ENCODE results near the gene WDR33.

WDR33 gene

GRCh38 chr2:127698553-127699355 is 112.2 kb downstream of the WDR33 start:
- no peak for DNase-seq

- no peak for DNase-seq
These were observed 113.3 kb downstream of the WDR33 start for GRCh38 chr2:127697482-127698180.

- DNase-seq = peak in 33 of 58 donors; percentile 11 to 75 (median 41)
These were observed 115.2 kb downstream of the WDR33 start for GRCh38 chr2:127695491-127696472.

GRCh38 chr2:127694986-127695385 is 116.0 kb downstream of the WDR33 start:
- DNase-seq = no peak

- no peak for DNase-seq
These were observed 120.3 kb downstream of the WDR33 start for GRCh38 chr2:127690696-127691095.

- DNase-seq = no peak
These were observed 122.6 kb downstream of the WDR33 start for GRCh38 chr2:127688405-127688804.

GRCh38 chr2:127685410-127686080 is 125.4 kb downstream of the WDR33 start:
- DNase-seq = no peak

GRCh38 chr2:127683757-127684156 is 127.2 kb downstream of the WDR33 start:
- DNase-seq = no peak

- no peak for DNase-seq
These were observed 127.9 kb downstream of the WDR33 start for GRCh38 chr2:127683056-127683455.

- no peak for DNase-seq
These were observed 128.8 kb downstream of the WDR33 start for GRCh38 chr2:127681976-127682857.

- peak in 4 of 58 donors; percentile 9 to 30 (median 18) for DNase-seq
These were observed 129.6 kb downstream of the WDR33 start for GRCh38 chr2:127681288-127681804.

- no peak for DNase-seq
These were observed 130.2 kb downstream of the WDR33 start for GRCh38 chr2:127680706-127681287.

- DNase-seq = no peak
These were observed 131.2 kb downstream of the WDR33 start for GRCh38 chr2:127679680-127680361.

GRCh38 chr2:127678991-127679390 is 132.0 kb downstream of the WDR33 start:
- DNase-seq = no peak

- no peak for DNase-seq
These were observed 132.4 kb downstream of the WDR33 start for GRCh38 chr2:127678531-127678930.

- DNase-seq = no peak
These were observed 134.1 kb downstream of the WDR33 start for GRCh38 chr2:127676906-127677305.

GRCh38 chr2:127675331-127676261 is 135.4 kb downstream of the WDR33 start, which contains the start of gene LIMS2:
Gene LIMS2 (minus strand): TSS chr2:127675530. CDS start chr2:127675024, 506 bp downstream.
- peak in 2 of 58 donors; percentile 20 to 29 for DNase-seq

Data from anterior cingulate cortex (tissue), 58 donors.